Measurements from ENCODE around the gene ITGBL1. TPM values are rescaled to one million over a fixed set of nuclear protein-coding genes. Genes with fewer than 3 reads are reported as not detected.

ITGBL1 gene
- total RNA-seq, 1 experiment from 2014 or later, result not detected

GRCh38 chr13:101618440-101619187, 166.1 kb downstream of the ITGBL1 start:
- DNase-seq, result no peak
- intact Hi-C loops (cut with micrococcal nuclease; ENCODE audit: unreplicated experiment), result no loop called here
- Mint-ChIP-seq H3K4me3 (ENCODE audit: unreplicated experiment) (no peak overlapping the region), H3K9me3 (ENCODE audit: unreplicated experiment) (no peaks in the 10 kb centered on the region), H3K4me1 (ENCODE audit: low read depth, unreplicated experiment) (no peaks in the 10 kb centered on the region), H3K27me3 (ENCODE audit: insufficient read depth, unreplicated experiment) (no peaks in the 10 kb centered on the region), H3K27ac (ENCODE audit: unreplicated experiment) (no peak overlapping the region), H3K36me3 (ENCODE audit: insufficient read depth, unreplicated experiment) (no peaks in the 10 kb centered on the region)
- no peaks in the 10 kb centered on the region for H3K9me3 ChIP-seq
- no peaks in the 10 kb centered on the region for H3K27me3 ChIP-seq (replicated peaks; ENCODE audit: control insufficient read depth, insufficient read depth, low read length)
- no TSS peak for BruUV-seq (replicated peaks)
- ChIA-PET CTCF (no interaction called here), POLR2A (no interaction called here)
- no peaks in the 10 kb centered on the region for H3K4me1 ChIP-seq
- no peak overlapping the region for H3K4me3 ChIP-seq (ENCODE audit: low read depth, low read length)
- no peak for TF ChIP-seq CTCF (IDR thresholded peaks at IDR 0.05; ENCODE audit: insufficient read depth in 1 of 2, low read depth in 1 of 2, low read length in 1 of 2, severe bottlenecking in 1 of 2, unreplicated experiment in 1 of 2)
- no peaks in the 10 kb centered on the region for H3K36me3 ChIP-seq (ENCODE audit: control insufficient read depth, insufficient read depth, low read length)

- DNase-seq, result no peak
- intact Hi-C loops (cut with micrococcal nuclease; ENCODE audit: unreplicated experiment), result no loop called here
- H3K27ac Mint-ChIP-seq (ENCODE audit: unreplicated experiment), result no peak overlapping the region
- no peaks in the 10 kb centered on the region for H3K9me3 ChIP-seq
- CTCF ChIA-PET, result no interaction called here
- H3K4me1 ChIP-seq, result no peaks in the 10 kb centered on the region
- H3K36me3 ChIP-seq (ENCODE audit: control insufficient read depth, insufficient read depth, low read length), result no peaks in the 10 kb centered on the region
- no peak for TF ChIP-seq CTCF (IDR thresholded peaks at IDR 0.05; ENCODE audit: insufficient read depth in 1 of 2, low read depth in 1 of 2, low read length in 1 of 2, severe bottlenecking in 1 of 2, unreplicated experiment in 1 of 2)
- H3K27me3 ChIP-seq (replicated peaks; ENCODE audit: control insufficient read depth, insufficient read depth, low read length), result no peaks in the 10 kb centered on the region
- no peaks in the 10 kb centered on the region for H3K27me3 Mint-ChIP-seq (ENCODE audit: insufficient read depth, unreplicated experiment)
- no peaks in the 10 kb centered on the region for H3K36me3 Mint-ChIP-seq (ENCODE audit: insufficient read depth, unreplicated experiment)
- POLR2A ChIA-PET, result no interaction called here
- no peak overlapping the region for H3K4me3 ChIP-seq (ENCODE audit: low read depth, low read length)
- no peaks in the 10 kb centered on the region for H3K9me3 Mint-ChIP-seq (ENCODE audit: unreplicated experiment)
- no TSS peak for BruUV-seq (replicated peaks)
- no peak overlapping the region for H3K4me3 Mint-ChIP-seq (ENCODE audit: unreplicated experiment)
- H3K4me1 Mint-ChIP-seq (ENCODE audit: low read depth, unreplicated experiment), result no peaks in the 10 kb centered on the region
Measured at GRCh38 chr13:101621099-101621498, 168.6 kb downstream of the ITGBL1 start.

DNA sequence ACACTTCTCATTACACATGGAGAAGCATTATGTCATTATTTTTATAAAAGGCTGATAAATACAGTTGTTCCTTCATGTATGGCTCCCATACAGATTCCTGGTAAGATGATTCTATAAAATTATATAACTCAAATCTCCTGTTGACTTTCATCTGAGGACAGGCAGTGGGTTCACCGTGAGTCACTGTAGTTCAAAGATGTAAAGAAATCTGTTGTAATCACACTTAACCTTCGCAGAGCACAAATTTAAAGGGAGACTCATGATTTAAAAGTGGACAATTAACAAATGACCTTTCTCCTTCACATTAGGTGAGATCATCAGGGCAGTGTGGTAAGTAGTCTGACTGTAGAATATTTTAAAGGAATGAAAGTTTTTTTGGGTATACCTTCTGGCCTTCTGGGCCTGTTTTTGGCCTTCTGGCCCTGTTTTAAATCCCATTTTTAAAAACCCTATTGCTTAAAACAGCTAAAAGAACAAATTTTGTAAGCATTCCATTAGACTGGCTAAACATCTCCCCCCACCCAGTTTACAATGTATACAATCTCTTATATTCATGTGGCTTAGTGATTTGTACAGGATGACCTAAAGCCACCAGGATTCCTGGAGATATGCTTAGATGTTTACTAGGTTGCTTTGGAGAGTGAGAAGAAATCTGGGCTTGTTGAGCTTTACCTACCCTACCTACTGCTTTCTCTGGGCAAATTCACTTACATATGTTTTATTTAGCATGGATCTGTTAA, 171.2 kb downstream of the ITGBL1 start:
- no peak for TF ChIP-seq CTCF (IDR thresholded peaks at IDR 0.05; ENCODE audit: insufficient read depth in 1 of 2, low read depth in 1 of 2, low read length in 1 of 2, severe bottlenecking in 1 of 2, unreplicated experiment in 1 of 2)
- H3K4me1 ChIP-seq, result no peaks in the 10 kb centered on the region
- BruUV-seq (replicated peaks), result no TSS peak
- H3K36me3 Mint-ChIP-seq (ENCODE audit: insufficient read depth, unreplicated experiment), result no peaks in the 10 kb centered on the region
- H3K27ac Mint-ChIP-seq (ENCODE audit: unreplicated experiment), result no peak overlapping the region
- H3K9me3 Mint-ChIP-seq (ENCODE audit: unreplicated experiment), result no peaks in the 10 kb centered on the region
- H3K4me3 ChIP-seq (ENCODE audit: low read depth, low read length), result no peak overlapping the region
- no peaks in the 10 kb centered on the region for H3K9me3 ChIP-seq
- intact Hi-C loops (cut with micrococcal nuclease; ENCODE audit: unreplicated experiment), result no loop called here
- H3K36me3 ChIP-seq (ENCODE audit: control insufficient read depth, insufficient read depth, low read length), result no peaks in the 10 kb centered on the region
- no peaks in the 10 kb centered on the region for H3K27me3 ChIP-seq (replicated peaks; ENCODE audit: control insufficient read depth, insufficient read depth, low read length)
- ChIA-PET POLR2A (no interaction called here), CTCF (no interaction called here)
- H3K4me1 Mint-ChIP-seq (ENCODE audit: low read depth, unreplicated experiment), result no peaks in the 10 kb centered on the region
- no peaks in the 10 kb centered on the region for H3K27me3 Mint-ChIP-seq (ENCODE audit: insufficient read depth, unreplicated experiment)
- no peak overlapping the region for H3K4me3 Mint-ChIP-seq (ENCODE audit: unreplicated experiment)
- DNase-seq, result no peak

All from Caco-2 (cell line).